KMS-11 (cell line): Measurements from ENCODE around the gene SLC34A1.
"Not testable (repeated sequence)": the region's sequence is repeated elsewhere in the genome, so short reads cannot be mapped to it uniquely, and the experiment has no call there.

Source experiments
- H2AFZ ChIP-seq: fragments of 200-600 bp; sonication (generic); 2 replicates; pipeline ENCODE4 v1.6.1; 2016; ENCODE audit warnings: antibody characterized with exemption, mixed run types, low read depth
- H3K27ac ChIP-seq: fragments of 200-600 bp; sonication (generic); 2 replicates; pipeline ENCODE4 v1.6.1; 2016; ENCODE audit warnings: mild to moderate bottlenecking, mixed run types
- H3K27me3 ChIP-seq: fragments of 200-600 bp; sonication (generic); 2 replicates; pipeline ENCODE4 v1.6.1; 2017; ENCODE audit warnings: mild to moderate bottlenecking, low read depth, mixed run types, moderate library complexity; ENCODE audit not compliant: insufficient read depth
- H3K36me3 ChIP-seq: fragments of 200-600 bp; sonication (generic); 2 replicates; pipeline ENCODE4 v1.6.1; 2017; ENCODE audit warnings: mild to moderate bottlenecking, mixed run types; ENCODE audit not compliant: insufficient read depth
- H3K4me1 ChIP-seq: fragments of 200-600 bp; sonication (generic); 2 replicates; pipeline ENCODE4 v1.6.1; 2016; ENCODE audit warnings: mild to moderate bottlenecking, low read depth, mixed run types; ENCODE audit not compliant: poor library complexity, severe bottlenecking
- H3K4me2 ChIP-seq: fragments of 200-600 bp; sonication (generic); 2 replicates; pipeline ENCODE4 v1.7.0; 2016; ENCODE audit warnings: mild to moderate bottlenecking, mixed run types
- H3K4me3 ChIP-seq: fragments of 200-600 bp; sonication (generic); IDR thresholded peaks from 2 replicates; pipeline ENCODE4 v1.6.1; 2017; ENCODE audit warnings: low read depth, low read length, mixed read lengths; ENCODE audit not compliant: insufficient read depth
- H3K79me2 ChIP-seq: fragments of 200-600 bp; sonication (generic); 2 replicates; pipeline ENCODE4 v1.6.1; 2016; ENCODE audit warnings: low read depth, mixed run types; ENCODE audit not compliant: insufficient read depth
- H3K9ac ChIP-seq: fragments of 200-600 bp; sonication (generic); 2 replicates; pipeline ENCODE4 v1.6.1; 2016; ENCODE audit warnings: mild to moderate bottlenecking, mixed run types
- H4K20me1 ChIP-seq: fragments of 200-600 bp; sonication (generic); 2 replicates; pipeline ENCODE4 v1.6.1; 2016; ENCODE audit warnings: mild to moderate bottlenecking, mixed run types; ENCODE audit not compliant: insufficient read depth
- TF ChIP-seq, protein P1 (sequence below): fragments of 200-600 bp; sonication (generic); conservative IDR thresholded peaks from 2 replicates; pipeline ENCODE4 v1.6.1; 2017; ENCODE audit warnings: low read depth, mild to moderate bottlenecking, antibody characterized with exemption, low read length, moderate library complexity, mixed read lengths

Gene SLC34A1

DNA sequence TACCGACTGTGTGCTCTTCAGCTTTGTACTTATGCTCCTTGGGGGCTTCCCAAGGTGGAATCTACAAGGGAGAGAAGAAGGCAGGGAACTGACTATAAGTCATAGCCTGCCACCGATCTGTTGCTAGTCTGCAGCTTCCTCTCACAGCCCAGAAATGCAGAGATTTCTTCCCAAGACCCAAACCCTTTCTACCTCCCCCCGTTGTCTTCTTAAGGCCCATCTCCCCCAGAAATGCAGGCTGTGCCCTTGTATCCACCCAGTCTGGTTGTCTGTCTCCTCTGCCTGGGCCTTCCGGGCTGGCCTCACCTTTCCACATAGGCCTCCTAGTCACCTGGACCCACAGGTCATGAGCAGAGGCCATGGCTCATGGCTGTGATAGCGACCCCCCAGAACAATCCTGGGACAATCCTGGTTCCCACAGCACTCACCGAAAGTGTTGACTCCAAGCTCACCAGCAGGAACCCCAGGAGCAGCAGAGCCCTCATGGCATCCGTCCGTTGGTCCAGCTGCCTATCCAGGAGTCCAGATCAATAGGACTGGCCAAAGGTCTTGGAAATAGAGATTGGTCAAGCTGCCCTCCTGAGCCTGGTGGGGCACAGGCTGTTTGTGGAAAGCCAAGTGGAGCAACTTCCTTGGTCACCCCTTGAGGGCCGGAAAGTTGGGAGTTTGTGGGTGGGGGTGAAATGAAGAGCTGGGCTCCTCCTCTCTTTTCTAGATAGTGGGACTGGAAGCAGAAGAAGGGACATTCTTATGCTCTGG is 25.0 kb downstream of the SLC34A1 start, which contains the start of gene F12:
F12 (minus strand) TSS at position 522 of the 759 bp plus-strand sequence; CDS start at position 485, 37 bp downstream.
- no peak within 1 kb of the TSS for H3K9ac ChIP-seq
- H3K36me3 ChIP-seq = no peaks in the 10 kb centered on the region
- H3K79me2 ChIP-seq = no peaks in the 10 kb centered on the region
- H3K27ac ChIP-seq = no peak within 1 kb of the TSS
- H2AFZ ChIP-seq = no peak within 1 kb of the TSS
- TF ChIP-seq, protein P1, sequence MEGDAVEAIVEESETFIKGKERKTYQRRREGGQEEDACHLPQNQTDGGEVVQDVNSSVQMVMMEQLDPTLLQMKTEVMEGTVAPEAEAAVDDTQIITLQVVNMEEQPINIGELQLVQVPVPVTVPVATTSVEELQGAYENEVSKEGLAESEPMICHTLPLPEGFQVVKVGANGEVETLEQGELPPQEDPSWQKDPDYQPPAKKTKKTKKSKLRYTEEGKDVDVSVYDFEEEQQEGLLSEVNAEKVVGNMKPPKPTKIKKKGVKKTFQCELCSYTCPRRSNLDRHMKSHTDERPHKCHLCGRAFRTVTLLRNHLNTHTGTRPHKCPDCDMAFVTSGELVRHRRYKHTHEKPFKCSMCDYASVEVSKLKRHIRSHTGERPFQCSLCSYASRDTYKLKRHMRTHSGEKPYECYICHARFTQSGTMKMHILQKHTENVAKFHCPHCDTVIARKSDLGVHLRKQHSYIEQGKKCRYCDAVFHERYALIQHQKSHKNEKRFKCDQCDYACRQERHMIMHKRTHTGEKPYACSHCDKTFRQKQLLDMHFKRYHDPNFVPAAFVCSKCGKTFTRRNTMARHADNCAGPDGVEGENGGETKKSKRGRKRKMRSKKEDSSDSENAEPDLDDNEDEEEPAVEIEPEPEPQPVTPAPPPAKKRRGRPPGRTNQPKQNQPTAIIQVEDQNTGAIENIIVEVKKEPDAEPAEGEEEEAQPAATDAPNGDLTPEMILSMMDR = no peak
- no peak within 1 kb of the TSS for H3K4me3 ChIP-seq
- H3K27me3 ChIP-seq = no peaks in the 10 kb centered on the region
- H3K4me2 ChIP-seq = no peak within 1 kb of the TSS
- peaks cover 40% of the 10 kb centered on the region for H3K4me1 ChIP-seq
- H4K20me1 ChIP-seq = no peaks in the 10 kb centered on the region

DNA sequence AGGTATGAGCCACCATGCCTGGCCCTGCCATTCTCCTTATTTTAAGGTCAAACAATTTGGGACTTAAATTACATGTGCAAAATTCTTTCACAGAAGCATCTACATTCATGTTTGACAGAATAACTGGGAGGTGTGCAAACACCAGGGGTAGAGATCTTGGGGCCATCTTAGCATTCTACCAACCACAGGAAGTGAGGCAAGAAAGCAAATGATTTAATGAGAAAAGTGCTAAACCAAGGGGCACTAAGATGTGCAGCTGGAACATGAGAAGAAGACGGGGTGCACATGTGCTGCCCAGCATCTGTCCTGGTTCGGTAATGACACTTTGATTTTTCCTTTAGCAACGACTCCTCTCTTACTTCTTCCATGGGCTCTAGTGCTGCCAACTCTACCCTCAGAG is 26.3 kb downstream of the SLC34A1 start:
- Histone ChIP-seq H2AFZ (no peak overlapping the region), H3K27ac (no peak overlapping the region), H3K36me3 (no peaks in the 10 kb centered on the region), H3K4me3 (no peak overlapping the region), H3K79me2 (no peaks in the 10 kb centered on the region), H4K20me1 (no peaks in the 10 kb centered on the region), H3K4me1 (peaks cover 36% of the 10 kb centered on the region), H3K27me3 (no peaks in the 10 kb centered on the region), H3K9ac (no peak overlapping the region), H3K4me2 (no peak overlapping the region)
- TF ChIP-seq, protein P1 = no peak

DNA sequence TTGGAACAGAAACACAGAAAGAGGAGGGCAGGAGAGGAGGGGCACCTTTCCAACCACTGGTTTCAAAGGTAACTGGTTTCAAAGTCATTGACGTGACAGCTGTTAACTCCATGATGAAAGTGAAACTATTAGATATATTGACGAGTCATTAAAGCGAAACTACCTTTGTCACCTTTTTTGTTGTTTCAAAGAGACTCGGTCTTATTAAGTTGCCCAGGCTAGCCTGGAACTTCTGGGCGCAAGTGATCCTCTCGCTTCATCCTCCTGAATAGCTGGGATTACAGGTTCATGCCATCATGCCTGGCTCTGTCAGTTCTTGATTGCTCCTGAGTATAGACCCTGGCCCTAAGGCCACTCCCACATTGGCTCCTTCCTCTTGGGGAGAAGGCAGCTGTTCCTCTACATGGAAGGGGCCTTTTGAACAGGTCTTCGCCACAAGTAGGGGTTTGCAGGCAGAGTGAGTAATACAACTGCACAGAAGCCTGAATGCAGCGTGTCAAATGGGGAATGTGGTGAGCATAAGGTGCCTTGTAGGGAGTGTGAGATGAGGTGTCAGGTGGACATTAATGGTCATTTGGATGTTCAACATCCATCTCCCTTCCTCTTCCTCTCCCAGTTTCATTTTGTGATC is 28.5 kb downstream of the SLC34A1 start:
- peak overlapping the region; percentile 95 for H3K27ac ChIP-seq
- no peaks in the 10 kb centered on the region for H3K79me2 ChIP-seq
- TF ChIP-seq, protein P1 = no peak
- H3K4me1 ChIP-seq = peaks cover 36% of the 10 kb centered on the region
- peak overlapping the region; percentile 25; the same call in 1 of the 2 replicates for H2AFZ ChIP-seq
- H3K27me3 ChIP-seq = no peaks in the 10 kb centered on the region
- H3K9ac ChIP-seq = peak overlapping the region; percentile 67
- no peak overlapping the region for H3K4me3 ChIP-seq
- no peaks in the 10 kb centered on the region for H3K36me3 ChIP-seq
- H4K20me1 ChIP-seq = no peaks in the 10 kb centered on the region
- H3K4me2 ChIP-seq = peak overlapping the region; percentile 86

DNA sequence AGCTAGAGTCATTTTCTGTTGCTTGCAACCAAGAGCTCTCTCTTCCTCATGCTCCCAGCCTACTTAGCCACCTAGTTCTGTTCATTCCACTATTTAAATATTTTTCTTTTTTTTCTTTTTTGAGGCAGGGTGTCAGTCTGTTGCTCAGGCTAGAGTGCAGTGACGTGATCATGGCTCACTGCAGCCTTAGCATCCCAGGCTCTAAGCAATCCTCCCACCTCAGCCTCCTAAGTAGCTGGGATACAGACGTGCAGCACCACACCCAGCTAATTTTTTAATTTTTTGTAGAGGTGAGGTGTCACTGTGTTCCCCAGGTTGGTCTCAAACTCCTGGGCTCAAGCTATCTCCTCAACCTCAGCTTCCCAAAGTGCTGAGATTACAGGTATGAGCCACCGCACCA is 30.2 kb downstream of the SLC34A1 start:
- TF ChIP-seq, protein P1 = no peak
- H3K4me3 ChIP-seq = no peak overlapping the region
- no peaks in the 10 kb centered on the region for H3K36me3 ChIP-seq
- H4K20me1 ChIP-seq = no peaks in the 10 kb centered on the region
- H3K27ac ChIP-seq = no peak overlapping the region
- no peaks in the 10 kb centered on the region for H3K79me2 ChIP-seq
- H3K9ac ChIP-seq = no peak overlapping the region
- H3K4me1 ChIP-seq = peaks cover 36% of the 10 kb centered on the region
- H3K27me3 ChIP-seq = no peaks in the 10 kb centered on the region
- no peak overlapping the region; the same call in 1 of the 2 replicates for H3K4me2 ChIP-seq
- no peak overlapping the region for H2AFZ ChIP-seq

DNA sequence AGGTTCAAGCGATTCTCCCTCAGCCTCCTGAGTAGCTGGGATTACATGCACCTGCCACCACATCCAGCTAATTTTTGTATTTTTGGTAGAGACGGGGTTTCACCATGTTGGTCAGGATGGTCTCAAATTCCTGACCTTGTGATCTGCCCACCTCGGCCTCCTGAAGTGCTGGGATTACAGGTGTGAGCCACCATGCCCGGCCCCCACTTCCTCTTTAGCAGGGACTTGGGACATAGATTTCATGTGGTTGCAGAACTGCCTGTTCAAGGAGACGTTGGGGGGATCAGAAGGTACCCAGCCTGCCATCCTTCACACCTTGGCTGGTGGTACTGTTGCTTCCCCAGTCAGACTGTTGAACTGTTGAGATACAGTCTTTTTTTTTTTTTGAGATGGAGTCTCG is 32.8 kb downstream of the SLC34A1 start:
- not testable (repeated sequence) for H3K27ac ChIP-seq, H3K9ac ChIP-seq, H3K27me3 ChIP-seq

More for the DNA sequence above, 32.8 kb downstream of the SLC34A1 start:
- not testable (repeated sequence) for H2AFZ ChIP-seq, H3K79me2 ChIP-seq, H4K20me1 ChIP-seq, H3K36me3 ChIP-seq, H3K4me3 ChIP-seq, H3K4me2 ChIP-seq
- H3K4me1 ChIP-seq = peaks cover 19% of the 10 kb centered on the region
